GM12878 (cell line): ENCODE data around the gene DHRS9. TPM values are rescaled to one million over a fixed set of nuclear protein-coding genes. Genes with fewer than 3 reads are reported as not detected.

Experiments
- ATAC-seq: fragments of 200-7000 bp; cut with Tn5 transposase; 3 replicates; pipeline ENCODE4 v1.9.1; 2020; ENCODE audit warnings: mild to moderate bottlenecking, moderate library complexity
- BruUV-seq: library from RNA; stranded (reverse); fragments of 400-500 nt; replicated peaks from 2 replicates; lab custom pipeline; 2021; lab: Mats Ljungman, UMichigan
- CTCF ChIA-PET: fragments of 300-600 bp; sonication (Branson Sonifier 250); formaldehyde crosslinking; extraction: SDS; loops from one replicate; lab custom pipeline; 2021; ENCODE audit warnings: inconsistent platforms; lab: Yijun Ruan, JAX
- POLR2A ChIA-PET: fragments of 350-600 bp; formaldehyde crosslinking; extraction: SDS; loops from one replicate; lab custom pipeline; 2021; ENCODE audit warnings: inconsistent platforms; lab: Charles Lee
- RAD21 ChIA-PET: fragments of 300-600 bp; sonication (Branson Sonifier 250); formaldehyde crosslinking; loops from one replicate; lab custom pipeline; 2023; ENCODE audit warnings: antibody characterized with exemption; ENCODE audit not compliant: unreplicated experiment; lab: Charles Lee
- SMC1A ChIA-PET: fragments of 300-600 bp; sonication (Branson Sonifier 250); formaldehyde crosslinking; loops from one replicate; lab custom pipeline; 2023; ENCODE audit not compliant: unreplicated experiment, uncharacterized antibody; lab: Charles Lee
- DNase-seq: peaks from one replicate; pipeline ENCODE4 v3.0.0-alpha.2; 2011; ENCODE audit warnings: low read depth, low spot score
- FAIRE-seq: peaks from 3 replicates; lab custom pipeline; 2011; peaks lifted over from hg19 to GRCh38; lab: Jason Lieb, UNC
- H2AFZ ChIP-seq: 2 replicates; pipeline ENCODE4 v1.6.0; 2011; ENCODE audit warnings: low read depth, low read length, control low read depth; ENCODE audit not compliant: control insufficient read depth
- H3K27ac ChIP-seq: 2 replicates; pipeline ENCODE4 v1.5.1; 2011; ENCODE audit warnings: control low read depth; ENCODE audit not compliant: control insufficient read depth, insufficient read depth
- H3K27me3 ChIP-seq, 2 experiments: replicated peaks in 1 of 2; 2 replicates each; pipeline versions ENCODE4 v1.6.0 to v1.6.1; 2011; ENCODE audit warnings: low read length in 1 of 2; ENCODE audit not compliant: control insufficient read depth in 2 of 2, insufficient read depth in 2 of 2
- H3K36me3 ChIP-seq, 2 experiments: 2 replicates each; pipeline ENCODE4 v1.5.1; 2011; ENCODE audit warnings: low read length in 1 of 2; ENCODE audit not compliant: control insufficient read depth in 2 of 2, insufficient read depth in 2 of 2
- H3K4me1 ChIP-seq: 2 replicates; pipeline ENCODE4 v1.6.1; 2011; ENCODE audit warnings: mild to moderate bottlenecking, low read length, moderate library complexity, mixed read lengths; ENCODE audit not compliant: control insufficient read depth, insufficient read depth
- H3K4me2 ChIP-seq: 2 replicates; pipeline ENCODE4 v1.6.0; 2011; ENCODE audit warnings: control low read depth; ENCODE audit not compliant: control insufficient read depth, insufficient read depth
- H3K4me3 ChIP-seq: fragments of 200-600 bp; sonication (generic); 2 replicates; pipeline ENCODE4 v1.5.1; 2016
- H3K79me2 ChIP-seq: 2 replicates; pipeline ENCODE4 v1.6.0; 2011; ENCODE audit warnings: low read length; ENCODE audit not compliant: control insufficient read depth, insufficient read depth
- H3K9ac ChIP-seq: 2 replicates; pipeline ENCODE4 v1.8.0; 2011; ENCODE audit warnings: low read length, control low read depth, mixed read lengths; ENCODE audit not compliant: control insufficient read depth, insufficient read depth
- H3K9me3 ChIP-seq: replicated peaks from 3 replicates; pipeline ENCODE4 v1.5.1; 2011; ENCODE audit warnings: mild to moderate bottlenecking, low read length; ENCODE audit not compliant: control insufficient read depth, insufficient read depth
- H4K20me1 ChIP-seq: 2 replicates; pipeline ENCODE4 v1.6.0; 2011; ENCODE audit not compliant: control insufficient read depth, insufficient read depth
- FOS ChIP-seq: IDR thresholded peaks from 3 replicates; pipeline ENCODE4 v1.6.1; 2011; ENCODE audit warnings: borderline replicate concordance; ENCODE audit not compliant: insufficient read length; ENCODE audit errors: extremely low read depth
- MEF2A ChIP-seq: IDR thresholded peaks from 2 replicates; pipeline ENCODE4 v1.6.1; 2011; ENCODE audit warnings: low read depth, mild to moderate bottlenecking, low read length, moderate library complexity; ENCODE audit not compliant: insufficient read depth
- MTA2 ChIP-seq: fragments of 450-650 bp; IDR thresholded peaks from 2 replicates; pipeline ENCODE4 v1.6.1; 2016; ENCODE audit warnings: low read depth, mild to moderate bottlenecking, moderate library complexity
- POLR2AphosphoS5 ChIP-seq: IDR thresholded peaks from 2 replicates; pipeline ENCODE4 v1.6.1; 2011; ENCODE audit warnings: mild to moderate bottlenecking, low read length, inconsistent platforms
- RAD21 ChIP-seq: IDR thresholded peaks from 2 replicates; pipeline ENCODE4 v1.6.1; 2011; ENCODE audit warnings: mild to moderate bottlenecking, low read depth, low read length, moderate library complexity; ENCODE audit not compliant: insufficient read depth
- TCF12 ChIP-seq: IDR thresholded peaks from 2 replicates; pipeline ENCODE4 v1.6.1; 2011; ENCODE audit warnings: low read depth, mild to moderate bottlenecking, low read length
- WGBS: methylation state at CpG from one replicate; pipeline ENCODE4 v1.1.6; 2016; ENCODE audit warnings: low lambda C conversion rate; ENCODE audit not compliant: insufficient replicate concordance, insufficient coverage; ENCODE audit errors: missing lambda C conversion rate; 5-methylcytosine and 5-hydroxymethylcytosine counted together
- in situ Hi-C: fragments of 300-500 bp; cut with MboI; formaldehyde crosslinking; loops from 9 replicates; pipeline ENCODE4 v1.14.3; 2018; ENCODE audit warnings: mixed read lengths
- intact Hi-C: fragments of 100-400 bp; cut with micrococcal nuclease; formaldehyde crosslinking; loops from one replicate; pipeline ENCODE4 v1.14.2; 2022; ENCODE audit not compliant: unreplicated experiment
- polyA plus RNA-seq, 11 experiments: library from polyadenylated mRNA; depleted of rRNA in 4 of 11; unstranded in 6 of 11; stranded (reverse) in 5 of 11; fragments of >200 nt; fragmentation: Nextera tagmentation in 4 of 11; fragmentation: Illumina TruSeq in 1 of 11; extraction: Ambion mirVana in 4 of 11; extraction: Trizol in 1 of 11; gene quantifications; 1 replicate in 1 of 11; 2 replicates in 10 of 11; pipeline versions ENCODE4 v1.2.1 to v1.2.3, GENCODE V29; 2011 to 2016; ENCODE audit warnings: inconsistent platforms in 2 of 11, missing spikeins in 2 of 11, low read depth in 1 of 11
- total RNA-seq, 4 experiments: library from RNA; depleted of rRNA in 3 of 4; stranded (reverse); fragments of >200 nt in 3 of 4; fragmentation: Illumina TruSeq in 1 of 4; extraction: Trizol in 1 of 4; gene quantifications; 2 replicates each; pipeline versions ENCODE4 v1.2.1 to v1.2.3, GENCODE V29; 2013 to 2021
- TF ChIP-seq, protein P1 (sequence below), 3 experiments: IDR thresholded peaks in 2 of 3; conservative IDR thresholded peaks in 1 of 3; 2 replicates each; pipeline ENCODE4 v1.5.1; 2011; ENCODE audit warnings: low read depth in 3 of 3, low read length in 3 of 3, mild to moderate bottlenecking in 3 of 3, control low read depth in 2 of 3, moderate library complexity in 2 of 3, inconsistent platforms in 1 of 3, mixed read lengths in 1 of 3; ENCODE audit not compliant: control insufficient read depth in 2 of 3, insufficient read depth in 1 of 3; ENCODE audit errors: extremely low read depth in 1 of 3

Gene DHRS9
- total and polyA plus RNA-seq, 10 of the 15 experiments (the other 5 are each of a cell fraction or from before 2014, with no cell fraction given), result 0.09 to 0.34 (median 0.13) TPM; not detected in 5

DNA sequence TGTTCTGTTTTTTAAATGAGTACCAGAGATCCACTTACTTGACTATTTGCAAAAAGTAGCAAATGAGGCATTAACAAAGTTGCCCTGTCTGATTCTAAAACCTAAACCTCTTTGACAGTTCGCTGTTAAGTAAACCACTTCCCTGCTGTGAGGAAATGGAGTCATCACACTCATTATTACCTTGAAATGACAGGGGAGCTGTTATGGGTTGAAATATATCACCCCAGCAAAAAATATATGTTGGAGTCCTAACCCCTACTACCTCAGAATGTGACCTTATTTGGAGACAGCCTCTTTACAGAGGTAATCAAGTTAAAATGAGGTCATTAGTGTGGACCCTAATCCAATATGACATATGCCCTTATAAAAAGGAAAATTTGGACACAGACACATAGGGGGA is 36.1 kb downstream of the DHRS9 start:
- Histone ChIP-seq H2AFZ (no peak overlapping the region), H3K79me2 (no peaks in the 10 kb centered on the region), H3K27ac (no peak overlapping the region), H3K27me3 (peaks cover 0 to 4% of the 10 kb centered on the region in 2 experiments; a peak in 1 of 4 replicates), H3K9me3 (no peaks in the 10 kb centered on the region), H4K20me1 (no peaks in the 10 kb centered on the region), H3K4me3 (no peak overlapping the region), H3K4me2 (no peak overlapping the region), H3K9ac (no peak overlapping the region), H3K4me1 (0 out of 2 replicates have a peak, but pooled peaks cover 4% of the 10 kb centered on the region), H3K36me3 (no peaks in the 10 kb centered on the region)
- ChIA-PET POLR2A (no interaction called here), RAD21 (no interaction called here), CTCF (interaction anchor here (0.6 to 6.4 kb wide), 3 partner anchors 20 to 36 kb away, joined by 3 to 105 read pairs (median 9); no protein-coding TSS in a partner anchor), SMC1A (interaction anchor here (0.8 kb wide), 1 partner anchor 38 kb away, joined by 3 read pairs; no protein-coding TSS in a partner anchor)
- ATAC-seq, result no peak
- intact Hi-C loops (no loop called here), in situ Hi-C loops (loop anchor here (25.0 kb wide), 1 partner anchor 807 kb away; no protein-coding TSS in a partner anchor)
- FAIRE-seq, result no peak
- no peak for DNase-seq
- no peak for TF ChIP-seq TCF12
- TF ChIP-seq, protein P1, sequence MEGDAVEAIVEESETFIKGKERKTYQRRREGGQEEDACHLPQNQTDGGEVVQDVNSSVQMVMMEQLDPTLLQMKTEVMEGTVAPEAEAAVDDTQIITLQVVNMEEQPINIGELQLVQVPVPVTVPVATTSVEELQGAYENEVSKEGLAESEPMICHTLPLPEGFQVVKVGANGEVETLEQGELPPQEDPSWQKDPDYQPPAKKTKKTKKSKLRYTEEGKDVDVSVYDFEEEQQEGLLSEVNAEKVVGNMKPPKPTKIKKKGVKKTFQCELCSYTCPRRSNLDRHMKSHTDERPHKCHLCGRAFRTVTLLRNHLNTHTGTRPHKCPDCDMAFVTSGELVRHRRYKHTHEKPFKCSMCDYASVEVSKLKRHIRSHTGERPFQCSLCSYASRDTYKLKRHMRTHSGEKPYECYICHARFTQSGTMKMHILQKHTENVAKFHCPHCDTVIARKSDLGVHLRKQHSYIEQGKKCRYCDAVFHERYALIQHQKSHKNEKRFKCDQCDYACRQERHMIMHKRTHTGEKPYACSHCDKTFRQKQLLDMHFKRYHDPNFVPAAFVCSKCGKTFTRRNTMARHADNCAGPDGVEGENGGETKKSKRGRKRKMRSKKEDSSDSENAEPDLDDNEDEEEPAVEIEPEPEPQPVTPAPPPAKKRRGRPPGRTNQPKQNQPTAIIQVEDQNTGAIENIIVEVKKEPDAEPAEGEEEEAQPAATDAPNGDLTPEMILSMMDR (IDR thresholded peaks at IDR 0.05 in 2 of 3, conservative IDR thresholded peaks at IDR 0.05 in 1 of 3; ENCODE audit: control insufficient read depth in 2 of 3, extremely low read depth in 1 of 3, insufficient read depth in 1 of 3, low read depth in 3 of 3, low read length in 3 of 3), result no peak
- TF ChIP-seq MEF2A, result no peak
- no peak for TF ChIP-seq FOS
- no peak for TF ChIP-seq RAD21
- no peak for TF ChIP-seq POLR2AphosphoS5
- TF ChIP-seq MTA2, result no peak
- 76% methylated on average over 1 of the region's 1 CpG for WGBS
- BruUV-seq, result no TSS peak
